KMS-11 (cell line): ENCODE measurements around the gene LRRC56.
A peak's percentile ranks its signal among the peaks of the same experiment; 100 is the strongest.

Source experiments
- H2AFZ ChIP-seq: fragments of 200-600 bp; sonication (generic); 2 replicates; pipeline ENCODE4 v1.6.1; 2016; ENCODE audit warnings: antibody characterized with exemption, mixed run types, low read depth
- H3K27ac ChIP-seq: fragments of 200-600 bp; sonication (generic); 2 replicates; pipeline ENCODE4 v1.6.1; 2016; ENCODE audit warnings: mild to moderate bottlenecking, mixed run types
- H3K27me3 ChIP-seq: fragments of 200-600 bp; sonication (generic); 2 replicates; pipeline ENCODE4 v1.6.1; 2017; ENCODE audit warnings: mild to moderate bottlenecking, low read depth, mixed run types, moderate library complexity; ENCODE audit not compliant: insufficient read depth
- H3K36me3 ChIP-seq: fragments of 200-600 bp; sonication (generic); 2 replicates; pipeline ENCODE4 v1.6.1; 2017; ENCODE audit warnings: mild to moderate bottlenecking, mixed run types; ENCODE audit not compliant: insufficient read depth
- H3K4me1 ChIP-seq: fragments of 200-600 bp; sonication (generic); 2 replicates; pipeline ENCODE4 v1.6.1; 2016; ENCODE audit warnings: mild to moderate bottlenecking, low read depth, mixed run types; ENCODE audit not compliant: poor library complexity, severe bottlenecking
- H3K4me2 ChIP-seq: fragments of 200-600 bp; sonication (generic); 2 replicates; pipeline ENCODE4 v1.7.0; 2016; ENCODE audit warnings: mild to moderate bottlenecking, mixed run types
- H3K4me3 ChIP-seq: fragments of 200-600 bp; sonication (generic); IDR thresholded peaks from 2 replicates; pipeline ENCODE4 v1.6.1; 2017; ENCODE audit warnings: low read depth, low read length, mixed read lengths; ENCODE audit not compliant: insufficient read depth
- H3K79me2 ChIP-seq: fragments of 200-600 bp; sonication (generic); 2 replicates; pipeline ENCODE4 v1.6.1; 2016; ENCODE audit warnings: low read depth, mixed run types; ENCODE audit not compliant: insufficient read depth
- H3K9ac ChIP-seq: fragments of 200-600 bp; sonication (generic); 2 replicates; pipeline ENCODE4 v1.6.1; 2016; ENCODE audit warnings: mild to moderate bottlenecking, mixed run types
- H4K20me1 ChIP-seq: fragments of 200-600 bp; sonication (generic); 2 replicates; pipeline ENCODE4 v1.6.1; 2016; ENCODE audit warnings: mild to moderate bottlenecking, mixed run types; ENCODE audit not compliant: insufficient read depth
- CTCF ChIP-seq: fragments of 200-600 bp; sonication (generic); conservative IDR thresholded peaks from 2 replicates; pipeline ENCODE4 v1.6.1; 2017; ENCODE audit warnings: low read depth, mild to moderate bottlenecking, antibody characterized with exemption, low read length, moderate library complexity, mixed read lengths

Gene LRRC56

DNA sequence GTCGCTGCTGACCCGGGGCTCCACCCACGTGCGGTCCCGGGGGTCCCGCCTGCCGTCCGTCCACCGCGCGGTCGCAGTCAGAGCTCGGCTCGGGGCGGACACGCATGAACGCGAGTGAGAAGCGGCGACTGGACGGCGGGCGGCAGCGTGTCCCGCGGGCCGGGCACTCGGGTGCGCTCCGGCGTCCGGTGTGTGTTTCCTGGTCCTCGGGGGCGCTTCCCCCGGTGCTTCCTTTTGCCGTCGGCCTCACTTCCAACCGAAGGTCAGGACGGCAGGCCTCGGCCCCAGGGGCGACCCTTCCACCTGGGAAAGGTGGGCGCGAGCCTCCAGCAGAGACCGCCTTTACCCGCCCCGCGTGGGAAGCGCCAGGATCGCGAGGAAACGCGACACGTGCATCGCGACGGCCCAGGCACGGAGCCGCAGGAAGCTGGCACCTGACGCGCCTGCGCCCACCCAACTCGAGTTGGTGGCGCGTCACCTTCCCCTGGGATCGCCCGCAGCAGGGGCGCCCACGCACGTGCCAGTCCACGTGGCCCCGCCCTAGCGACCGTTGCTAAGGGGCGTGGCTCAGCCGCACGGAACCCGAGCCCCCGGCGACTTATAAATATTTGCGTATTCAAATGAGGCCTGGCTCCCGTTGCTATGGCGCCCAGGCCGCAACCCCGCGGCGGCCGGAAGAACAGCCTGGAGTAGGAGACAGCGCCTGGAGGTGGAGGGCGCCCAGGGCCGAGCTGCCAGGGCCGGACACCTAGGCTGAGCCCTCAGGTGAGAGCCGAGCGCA, at the start of gene LRRC56:
Gene LRRC56 (plus strand): TSS at position 687 of the 781 bp plus-strand sequence. CDS start 3,158 bp downstream, outside the sequence.
- no peak for TF ChIP-seq CTCF
- Histone ChIP-seq H3K27ac (peak within 1 kb of the TSS; percentile 85), H3K4me2 (peak within 1 kb of the TSS; percentile 76), H3K4me3 (no peak within 1 kb of the TSS), H3K79me2 (peaks cover 4% of the 10 kb centered on the region; the same call in 1 of the 2 replicates), H3K36me3 (no peaks in the 10 kb centered on the region), H3K4me1 (peaks cover 29% of the 10 kb centered on the region), H4K20me1 (no peaks in the 10 kb centered on the region), H3K9ac (peak within 1 kb of the TSS; percentile 84), H2AFZ (peak within 1 kb of the TSS; percentile 83), H3K27me3 (no peaks in the 10 kb centered on the region)

GRCh38 chr11:487571-488021, 49.7 kb upstream of the LRRC56 start:
- no peak overlapping the region for H3K9ac ChIP-seq
- no peak overlapping the region for H3K4me3 ChIP-seq
- no peaks in the 10 kb centered on the region for H3K36me3 ChIP-seq
- no peak overlapping the region for H3K27ac ChIP-seq
- no peaks in the 10 kb centered on the region for H3K79me2 ChIP-seq
- no peak overlapping the region for H2AFZ ChIP-seq
- no peak for TF ChIP-seq CTCF
- H4K20me1 ChIP-seq: no peaks in the 10 kb centered on the region
- no peak overlapping the region for H3K4me2 ChIP-seq
- H3K27me3 ChIP-seq: no peaks in the 10 kb centered on the region
- H3K4me1 ChIP-seq: no peaks in the 10 kb centered on the region

GRCh38 chr11:488062-488461, 49.3 kb upstream of the LRRC56 start:
- no peak for TF ChIP-seq CTCF
- no peaks in the 10 kb centered on the region for H3K36me3 ChIP-seq
- H3K4me2 ChIP-seq: no peak overlapping the region
- H3K4me3 ChIP-seq: no peak overlapping the region
- no peak overlapping the region for H3K27ac ChIP-seq
- no peaks in the 10 kb centered on the region for H4K20me1 ChIP-seq
- no peaks in the 10 kb centered on the region for H3K27me3 ChIP-seq
- no peak overlapping the region for H3K9ac ChIP-seq
- no peak overlapping the region for H2AFZ ChIP-seq
- no peaks in the 10 kb centered on the region for H3K79me2 ChIP-seq
- no peaks in the 10 kb centered on the region for H3K4me1 ChIP-seq

GRCh38 chr11:488579-488978, 48.7 kb upstream of the LRRC56 start:
- no peaks in the 10 kb centered on the region for H3K36me3 ChIP-seq
- no peak overlapping the region for H3K4me2 ChIP-seq
- H3K27ac ChIP-seq: no peak overlapping the region
- H2AFZ ChIP-seq: no peak overlapping the region
- H3K79me2 ChIP-seq: no peaks in the 10 kb centered on the region
- H4K20me1 ChIP-seq: no peaks in the 10 kb centered on the region
- no peaks in the 10 kb centered on the region for H3K4me1 ChIP-seq
- no peak overlapping the region for H3K9ac ChIP-seq
- TF ChIP-seq CTCF: no peak
- no peaks in the 10 kb centered on the region for H3K27me3 ChIP-seq
- no peak overlapping the region for H3K4me3 ChIP-seq
